Suprapubic skin (tissue), 4 donors: ENCODE measurements around the gene CBY2. TPM values are rescaled to one million over a fixed set of nuclear protein-coding genes. Genes with fewer than 3 reads are reported as not detected.

ENCODE experiments used
- DNase-seq, 2 donors: peaks; one replicate each; pipeline ENCODE4 v3.0.0-alpha.2; 2019; ENCODE audit warnings: low spot score in 2 of 2
- H3K27ac ChIP-seq: fragments of 200-600 bp; sonication (generic); one replicate; pipeline ENCODE4 v1.5.1; 2019
- H3K27me3 ChIP-seq: fragments of 200-600 bp; sonication (generic); one replicate; pipeline ENCODE4 v1.5.1; 2019
- H3K36me3 ChIP-seq: fragments of 200-600 bp; sonication (generic); one replicate; pipeline ENCODE4 v1.5.1; 2019
- H3K4me1 ChIP-seq: fragments of 200-600 bp; sonication (generic); one replicate; pipeline ENCODE4 v1.5.1; 2019
- H3K4me3 ChIP-seq: fragments of 200-600 bp; sonication (generic); one replicate; pipeline ENCODE4 v1.5.1; 2019; ENCODE audit warnings: mild to moderate bottlenecking
- H3K9me3 ChIP-seq: fragments of 200-600 bp; sonication (generic); one replicate; pipeline ENCODE4 v1.5.1; 2019
- CTCF ChIP-seq, 2 donors: fragments of 200-600 bp in 1 of 2; fragments of 450-650 bp in 1 of 2; sonication (generic) in 1 of 2; IDR thresholded peaks; one replicate each; pipeline ENCODE4 v1.5.1; 2016 to 2019; ENCODE audit warnings: antibody characterized with exemption in 2 of 2, mild to moderate bottlenecking in 1 of 2, moderate library complexity in 1 of 2
- EP300 ChIP-seq: sonication (generic); formaldehyde crosslinking; IDR thresholded peaks from one replicate; pipeline ENCODE4 v1.6.1; 2017; ENCODE audit warnings: antibody characterized with exemption
- POLR2A ChIP-seq, 2 donors: fragments of 450-650 bp; IDR thresholded peaks; one replicate each; pipeline ENCODE4 v1.6.1; 2017; ENCODE audit warnings: antibody characterized with exemption in 2 of 2, mild to moderate bottlenecking in 2 of 2, moderate library complexity in 2 of 2
- POLR2AphosphoS5 ChIP-seq, 3 donors: sonication (generic); formaldehyde crosslinking; IDR thresholded peaks; one replicate each; pipeline ENCODE4 v1.6.1; 2017; ENCODE audit warnings: antibody characterized with exemption in 3 of 3
- WGBS: methylation state at CpG from one replicate; pipeline ENCODE4 v1.1.5; 2018; 5-methylcytosine and 5-hydroxymethylcytosine counted together
- total RNA-seq, 4 donors: library from RNA; depleted of rRNA; stranded (reverse); fragments of >200 nt; gene quantifications; one replicate each; pipeline ENCODE4 v1.1.0, GENCODE V29; 2016

CBY2 gene
- total RNA-seq, 4 donors from 2014 or later = 0.49 TPM; not detected in 3

GRCh38 chr13:45683701-45684100 is 18.4 kb upstream of the CBY2 start:
- no peaks in the 10 kb centered on the region for H3K4me1 ChIP-seq
- no peak overlapping the region for H3K27ac ChIP-seq
- TF ChIP-seq CTCF (IDR thresholded peaks at IDR 0.05) (no peak), POLR2A (IDR thresholded peaks at IDR 0.05) (no peak), POLR2AphosphoS5 (IDR thresholded peaks at IDR 0.05) (no peak), EP300 (no peak)
- no peaks in the 10 kb centered on the region for H3K36me3 ChIP-seq
- WGBS = 67% methylated on average over 3 of the region's 3 CpGs
- H3K9me3 ChIP-seq = no peaks in the 10 kb centered on the region
- no peak overlapping the region for H3K4me3 ChIP-seq
- no peak for DNase-seq
- no peaks in the 10 kb centered on the region for H3K27me3 ChIP-seq

GRCh38 chr13:45688577-45688976 is 13.5 kb upstream of the CBY2 start:
- H3K36me3 ChIP-seq = no peaks in the 10 kb centered on the region
- no peak for TF ChIP-seq POLR2AphosphoS5 (IDR thresholded peaks at IDR 0.05)
- TF ChIP-seq EP300 = no peak
- TF ChIP-seq POLR2A (IDR thresholded peaks at IDR 0.05) = no peak
- TF ChIP-seq CTCF (IDR thresholded peaks at IDR 0.05) = no peak
- WGBS = 75% methylated on average over 4 of the region's 4 CpGs
- DNase-seq = no peak
- no peaks in the 10 kb centered on the region for H3K9me3 ChIP-seq
- H3K4me3 ChIP-seq = no peak overlapping the region
- no peak overlapping the region for H3K27ac ChIP-seq
- H3K27me3 ChIP-seq = no peaks in the 10 kb centered on the region
- no peaks in the 10 kb centered on the region for H3K4me1 ChIP-seq

GRCh38 chr13:45690636-45691035 is 11.5 kb upstream of the CBY2 start:
- Histone ChIP-seq H3K36me3 (no peaks in the 10 kb centered on the region), H3K27me3 (no peaks in the 10 kb centered on the region), H3K27ac (no peak overlapping the region), H3K4me1 (no peaks in the 10 kb centered on the region), H3K9me3 (no peaks in the 10 kb centered on the region), H3K4me3 (no peak overlapping the region)
- no peak for DNase-seq
- WGBS = 54% methylated on average over 2 of the region's 2 CpGs
- TF ChIP-seq CTCF (IDR thresholded peaks at IDR 0.05) = no peak

- Histone ChIP-seq H3K4me1 (no peaks in the 10 kb centered on the region), H3K27ac (no peak overlapping the region), H3K4me3 (no peak overlapping the region), H3K9me3 (no peaks in the 10 kb centered on the region), H3K27me3 (no peaks in the 10 kb centered on the region), H3K36me3 (no peaks in the 10 kb centered on the region)
- no peak for TF ChIP-seq CTCF (IDR thresholded peaks at IDR 0.05)
- TF ChIP-seq POLR2A (IDR thresholded peaks at IDR 0.05) = no peak
- no peak for TF ChIP-seq EP300
- no peak for TF ChIP-seq POLR2AphosphoS5 (IDR thresholded peaks at IDR 0.05)
- no peak for DNase-seq
- 62% methylated on average over 4 of the region's 4 CpGs for WGBS
Measured at GRCh38 chr13:45691251-45691650, 10.9 kb upstream of the CBY2 start.

GRCh38 chr13:45691667-45692066 is 10.5 kb upstream of the CBY2 start:
- no peak for DNase-seq
- Histone ChIP-seq H3K27me3 (no peaks in the 10 kb centered on the region), H3K36me3 (no peaks in the 10 kb centered on the region), H3K9me3 (no peaks in the 10 kb centered on the region), H3K4me3 (no peak overlapping the region), H3K27ac (no peak overlapping the region), H3K4me1 (no peaks in the 10 kb centered on the region)
- 55% methylated on average over 1 of the region's 1 CpG for WGBS
- TF ChIP-seq POLR2AphosphoS5 (IDR thresholded peaks at IDR 0.05) (no peak), CTCF (IDR thresholded peaks at IDR 0.05) (no peak), POLR2A (IDR thresholded peaks at IDR 0.05) (no peak), EP300 (no peak)
